Stimulated activated naive CD8-positive, alpha-beta T cell treated with anti-CD3 and anti-CD28 coated beads, Interleukin-15, Interleukin-2, amounts not matched to agents 100 ng/mL and 50 ng/mL, for 24 hours (primary cell): Measurements from ENCODE around the gene AP5Z1.
"Not testable (repeated sequence)": the region's sequence is repeated elsewhere in the genome, so short reads cannot be mapped to it uniquely, and the experiment has no call there.

ENCODE experiments used
- H3K27ac Mint-ChIP-seq: one replicate; pipeline ENCODE4 v1.8.0; 2021; ENCODE audit warnings: mild to moderate bottlenecking, mixed read lengths
- H3K27me3 Mint-ChIP-seq: one replicate; pipeline ENCODE4 v1.8.0; 2021; ENCODE audit warnings: mixed read lengths
- H3K36me3 Mint-ChIP-seq: one replicate; pipeline ENCODE4 v1.8.0; 2021; ENCODE audit warnings: low read depth, mixed read lengths
- H3K4me1 Mint-ChIP-seq: one replicate; pipeline ENCODE4 v1.8.0; 2021; ENCODE audit warnings: low read depth, mixed read lengths
- H3K4me3 Mint-ChIP-seq: one replicate; pipeline ENCODE4 v1.8.0; 2021; ENCODE audit warnings: mild to moderate bottlenecking, mixed read lengths
- H3K9me3 Mint-ChIP-seq: one replicate; pipeline ENCODE4 v1.8.0; 2021; ENCODE audit warnings: mixed read lengths

AP5Z1 gene

DNA sequence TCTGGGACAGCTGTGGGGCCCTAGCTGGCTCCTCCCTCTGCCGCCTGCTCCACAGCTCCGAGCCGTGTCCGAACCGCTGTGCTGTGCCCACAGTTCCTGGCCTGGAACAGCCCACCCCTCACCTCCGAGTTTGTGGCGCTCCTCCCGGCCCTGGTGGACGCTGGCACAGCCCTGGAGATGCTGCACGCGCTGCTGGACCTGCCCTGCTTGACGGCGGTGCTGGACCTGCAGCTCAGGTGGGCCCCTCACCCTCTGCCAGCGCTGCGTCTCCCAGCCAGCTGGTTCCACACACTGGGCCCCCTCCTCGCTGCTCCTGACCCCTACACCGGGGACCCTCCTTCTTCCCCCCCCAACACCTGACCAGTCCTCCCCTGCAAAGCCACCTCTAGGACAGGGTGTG is 12.1 kb downstream of the AP5Z1 start:
- Mint-ChIP-seq H3K36me3 (peaks cover 5% of the 10 kb centered on the region), H3K9me3 (no peaks in the 10 kb centered on the region), H3K27ac (no peak overlapping the region), H3K4me1 (peaks cover 4% of the 10 kb centered on the region), H3K27me3 (no peaks in the 10 kb centered on the region), H3K4me3 (no peak overlapping the region)

DNA sequence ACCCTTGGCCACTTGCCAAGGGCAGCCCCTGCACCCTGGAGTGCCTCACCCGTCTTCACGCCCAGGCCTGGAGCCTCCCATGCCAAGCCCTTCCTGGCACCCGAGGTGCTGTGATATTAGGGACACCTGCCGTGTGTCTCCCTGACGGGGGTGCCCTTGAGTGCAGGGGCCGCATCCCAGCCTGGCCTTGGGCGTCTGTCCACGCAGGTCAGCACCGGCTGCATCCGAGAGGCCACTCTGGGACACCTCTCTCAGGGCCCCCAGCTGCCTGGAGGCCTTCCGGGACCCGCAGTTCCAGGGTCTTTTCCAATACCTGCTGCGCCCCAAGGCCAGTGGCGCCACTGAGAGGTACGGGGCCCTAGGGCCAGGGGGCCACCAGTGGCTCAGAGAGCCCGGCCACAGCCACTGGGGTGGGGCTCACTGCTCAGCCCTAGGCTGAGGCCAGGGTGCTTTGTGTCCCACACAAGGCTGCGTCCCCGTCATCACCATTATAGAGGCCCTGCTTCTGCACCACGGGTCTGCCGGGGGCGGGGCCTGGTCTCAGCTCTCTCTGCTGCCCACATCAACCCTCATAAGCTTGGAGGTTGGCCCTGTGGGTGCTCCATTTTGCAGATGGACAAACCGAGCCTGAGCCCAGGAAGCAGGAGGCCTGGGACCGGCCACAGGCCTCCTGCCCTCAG is 12.7 kb downstream of the AP5Z1 start:
- Mint-ChIP-seq H3K4me1 (peaks cover 4% of the 10 kb centered on the region), H3K27ac (no peak overlapping the region), H3K9me3 (no peaks in the 10 kb centered on the region), H3K27me3 (no peaks in the 10 kb centered on the region), H3K36me3 (peaks cover 5% of the 10 kb centered on the region), H3K4me3 (no peak overlapping the region)

- Mint-ChIP-seq H3K4me1 (peaks cover 4% of the 10 kb centered on the region), H3K27ac (no peak overlapping the region), H3K27me3 (no peaks in the 10 kb centered on the region), H3K9me3 (no peaks in the 10 kb centered on the region), H3K36me3 (peaks cover 5% of the 10 kb centered on the region), H3K4me3 (no peak overlapping the region)
Measured at GRCh38 chr7:4788627-4789189, 13.3 kb downstream of the AP5Z1 start.

DNA sequence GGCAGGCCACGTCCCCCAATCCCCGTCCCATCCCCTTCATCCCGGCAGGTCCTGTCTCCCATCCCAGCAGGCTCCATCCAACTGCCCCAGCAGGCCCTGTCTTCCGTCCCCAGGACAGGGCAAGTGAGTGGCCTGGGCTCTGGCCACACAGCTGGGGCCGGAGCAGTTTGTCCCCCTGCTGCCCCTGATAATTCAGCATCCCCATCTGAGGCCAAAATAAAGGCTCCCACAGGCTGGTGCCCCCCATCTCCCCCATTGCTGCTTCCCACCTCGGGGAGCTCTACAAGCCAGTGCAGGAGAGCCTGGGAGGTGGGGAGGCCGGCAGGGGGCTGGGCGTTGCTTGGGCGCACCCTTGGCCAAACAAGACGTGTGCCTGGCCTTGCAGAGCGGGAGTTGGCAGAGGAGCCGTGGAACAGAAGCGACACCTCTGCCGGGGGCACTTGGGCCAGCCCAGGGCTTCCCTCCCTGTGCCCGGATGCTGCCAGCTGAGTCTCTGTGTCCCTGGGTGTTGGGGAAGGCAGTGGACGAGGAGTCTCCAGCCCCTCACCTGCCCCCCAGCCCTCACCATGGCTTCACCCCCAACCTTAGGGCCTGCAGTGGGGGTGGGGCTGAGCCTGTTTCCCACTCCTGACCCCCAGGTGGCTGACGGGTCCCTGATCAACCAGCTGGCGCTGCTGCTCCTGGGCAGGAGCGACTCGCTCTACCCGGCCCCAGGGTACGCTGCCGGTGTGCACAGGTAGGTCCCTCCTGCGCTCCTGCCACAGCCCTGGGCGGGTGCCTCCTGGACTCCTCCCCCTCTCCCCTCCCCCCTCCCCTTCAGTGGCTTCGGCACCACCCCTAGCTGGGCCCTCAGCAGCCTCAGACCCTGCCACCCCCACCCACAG is 14.0 kb downstream of the AP5Z1 start:
- Mint-ChIP-seq H3K27me3 (no peaks in the 10 kb centered on the region), H3K4me1 (peaks cover 4% of the 10 kb centered on the region), H3K9me3 (no peaks in the 10 kb centered on the region), H3K27ac (no peak overlapping the region), H3K4me3 (no peak overlapping the region), H3K36me3 (peaks cover 5% of the 10 kb centered on the region)

DNA sequence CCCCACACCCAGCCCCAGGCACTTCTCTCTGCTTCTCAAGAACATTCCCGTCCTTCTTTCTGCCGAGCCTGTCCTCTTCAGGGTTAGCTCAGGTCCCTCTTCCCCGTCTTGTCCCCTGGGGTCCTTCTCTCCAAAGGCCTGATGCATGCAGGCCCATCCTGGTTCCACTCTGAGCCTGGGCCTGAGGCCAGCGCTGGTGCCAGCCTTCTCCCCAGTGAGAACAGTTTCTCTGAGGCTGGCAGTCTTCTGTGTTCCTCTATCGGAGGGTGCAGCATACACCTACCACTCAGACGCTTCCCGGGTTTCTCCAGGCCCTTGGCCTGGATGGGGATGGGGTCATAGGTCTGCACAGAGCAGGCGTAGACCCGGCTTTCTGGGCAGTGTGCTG is 14.6 kb downstream of the AP5Z1 start:
- H3K27ac Mint-ChIP-seq, result no peak overlapping the region
- H3K4me1 Mint-ChIP-seq, result peaks cover 4% of the 10 kb centered on the region
- H3K36me3 Mint-ChIP-seq, result peaks cover 5% of the 10 kb centered on the region
- no peaks in the 10 kb centered on the region for H3K27me3 Mint-ChIP-seq
- no peaks in the 10 kb centered on the region for H3K9me3 Mint-ChIP-seq
- H3K4me3 Mint-ChIP-seq, result no peak overlapping the region

DNA sequence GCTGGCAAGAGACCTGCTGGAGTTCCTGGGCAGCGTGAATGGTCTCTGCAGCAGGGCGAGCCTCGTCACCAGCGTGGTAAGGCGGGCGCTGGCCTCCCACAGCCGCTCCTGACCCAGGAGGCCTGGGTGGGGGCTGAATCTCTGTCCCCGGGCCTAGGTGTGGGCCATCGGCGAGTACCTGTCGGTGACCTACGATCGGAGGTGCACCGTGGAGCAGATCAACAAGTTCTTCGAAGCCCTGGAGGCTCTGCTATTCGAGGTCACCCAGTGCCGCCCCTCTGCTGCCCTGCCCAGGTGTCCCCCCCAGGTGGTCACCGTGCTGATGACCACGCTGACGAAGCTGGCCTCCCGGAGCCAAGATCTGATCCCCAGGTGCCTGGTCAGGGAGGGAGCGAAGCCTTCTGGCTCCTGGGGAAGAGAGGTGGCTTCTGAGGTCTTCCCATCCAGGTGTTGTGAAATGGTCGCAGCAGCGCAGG is 15.1 kb downstream of the AP5Z1 start:
- Mint-ChIP-seq H3K4me3 (no peak overlapping the region), H3K36me3 (peaks cover 5% of the 10 kb centered on the region), H3K27me3 (no peaks in the 10 kb centered on the region), H3K4me1 (peaks cover 4% of the 10 kb centered on the region), H3K9me3 (no peaks in the 10 kb centered on the region), H3K27ac (no peak overlapping the region)

DNA sequence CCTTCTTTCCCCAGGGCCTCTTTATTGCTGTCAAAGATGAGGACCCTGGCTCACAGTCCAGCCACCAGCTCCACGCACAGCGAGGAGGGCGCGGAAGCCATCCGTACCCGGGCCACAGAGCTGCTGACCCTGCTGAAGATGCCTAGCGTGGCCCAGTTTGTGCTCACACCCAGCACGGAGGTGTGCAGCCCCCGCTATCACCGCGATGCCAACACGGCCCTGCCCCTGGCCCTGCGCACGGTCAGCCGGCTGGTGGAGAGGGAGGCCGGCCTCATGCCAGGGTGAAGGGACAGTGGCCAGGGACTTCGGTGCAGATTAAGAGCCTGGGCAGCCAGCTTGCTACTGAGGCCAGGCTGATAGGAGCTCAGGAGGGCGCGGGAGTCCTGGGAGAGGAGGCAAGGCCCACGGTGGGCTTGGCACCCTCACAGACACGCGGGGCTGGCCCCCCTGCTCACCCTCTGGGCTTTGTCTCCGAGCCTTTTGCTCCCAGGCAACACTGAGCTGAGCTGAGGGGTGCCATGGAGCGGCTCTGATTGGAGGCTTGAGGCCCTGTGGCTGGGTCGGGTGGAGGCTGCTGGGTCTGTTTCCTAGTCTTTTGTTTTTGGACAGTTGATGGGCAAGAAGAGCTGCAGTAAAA is 15.8 kb downstream of the AP5Z1 start:
- Mint-ChIP-seq H3K36me3 (peaks cover 5% of the 10 kb centered on the region), H3K4me3 (no peak overlapping the region), H3K9me3 (no peaks in the 10 kb centered on the region), H3K27me3 (no peaks in the 10 kb centered on the region), H3K4me1 (peaks cover 4% of the 10 kb centered on the region), H3K27ac (no peak overlapping the region)

DNA sequence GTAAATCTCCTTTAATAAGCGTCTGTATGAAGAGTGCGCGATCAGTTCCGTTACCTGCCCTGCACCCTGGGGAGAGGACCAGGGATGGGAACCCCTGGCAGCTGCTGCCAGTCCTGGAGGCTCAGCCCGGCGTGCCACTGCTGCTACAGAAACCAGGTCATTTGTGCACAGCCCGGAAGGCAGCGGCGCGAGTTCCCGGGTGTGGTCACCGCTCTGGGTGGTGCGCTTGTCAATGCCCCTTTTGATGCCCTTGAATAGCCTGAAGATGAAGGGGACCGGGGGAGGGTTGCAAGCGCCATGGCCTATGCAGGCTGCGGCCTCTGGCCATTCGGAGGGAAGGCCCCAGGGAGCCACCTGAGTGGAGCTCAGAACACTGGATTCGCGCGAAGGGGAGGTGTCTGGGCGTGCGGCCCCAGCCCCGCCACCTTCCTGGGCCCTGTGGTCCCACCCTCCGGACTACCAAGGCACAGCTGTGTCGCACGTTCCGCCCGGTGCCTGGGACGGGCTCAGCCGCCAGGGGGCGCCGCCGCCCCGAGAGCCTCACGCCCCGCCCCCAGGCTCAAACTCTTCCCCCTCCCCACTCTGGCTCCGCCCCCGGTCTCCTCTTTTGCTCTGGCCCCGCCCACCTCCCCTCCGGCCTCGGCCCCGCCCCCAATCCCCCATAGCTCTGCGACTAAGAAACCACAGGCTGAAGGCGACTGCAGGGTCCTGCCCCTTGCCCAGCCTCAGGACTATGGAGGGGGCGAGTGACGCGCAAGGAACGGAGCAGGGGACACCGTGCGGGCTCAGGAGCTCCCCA is 16.5 kb downstream of the AP5Z1 start:
- H3K36me3 Mint-ChIP-seq, result peaks cover 5% of the 10 kb centered on the region

DNA sequence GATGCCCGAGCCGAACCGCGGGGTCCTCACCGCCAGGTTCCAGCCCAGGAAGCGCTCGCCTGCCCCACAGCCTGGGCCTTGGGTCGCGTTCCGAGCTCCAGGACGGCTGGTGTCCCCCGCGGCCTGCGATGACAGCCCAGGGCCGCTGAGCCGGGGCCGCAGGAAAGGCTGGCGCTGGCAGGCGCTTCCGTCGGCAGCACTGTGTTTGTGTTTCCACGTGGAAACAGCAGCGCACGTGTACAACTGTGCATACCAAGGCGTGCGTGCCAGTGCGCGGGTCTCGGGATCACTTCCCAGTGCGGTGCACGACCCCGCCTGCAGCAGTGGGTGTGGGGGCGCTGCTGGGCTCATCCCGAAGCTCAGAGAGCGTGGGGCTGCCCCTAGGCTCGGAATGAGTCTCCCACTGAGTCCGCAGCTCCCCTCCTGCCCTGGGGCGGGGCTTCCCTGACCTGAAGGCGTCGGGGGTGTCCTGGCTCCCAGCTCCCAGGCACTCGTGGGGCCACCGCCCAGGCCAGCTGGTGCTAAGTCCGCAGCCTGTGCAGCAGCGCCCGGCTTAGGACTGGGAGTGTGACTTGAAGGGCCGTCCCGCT is 17.2 kb downstream of the AP5Z1 start:
- no peaks in the 10 kb centered on the region for H3K9me3 Mint-ChIP-seq
- peaks cover 4% of the 10 kb centered on the region for H3K4me1 Mint-ChIP-seq
- no peaks in the 10 kb centered on the region for H3K27me3 Mint-ChIP-seq
- H3K27ac Mint-ChIP-seq, result no peak overlapping the region
- no peak overlapping the region for H3K4me3 Mint-ChIP-seq
- peaks cover 5% of the 10 kb centered on the region for H3K36me3 Mint-ChIP-seq

More for the DNA sequence above, 16.5 kb downstream of the AP5Z1 start:
- Mint-ChIP-seq H3K4me3 (no peak overlapping the region), H3K27me3 (no peaks in the 10 kb centered on the region), H3K27ac (no peak overlapping the region), H3K4me1 (peaks cover 4% of the 10 kb centered on the region), H3K9me3 (no peaks in the 10 kb centered on the region)

DNA sequence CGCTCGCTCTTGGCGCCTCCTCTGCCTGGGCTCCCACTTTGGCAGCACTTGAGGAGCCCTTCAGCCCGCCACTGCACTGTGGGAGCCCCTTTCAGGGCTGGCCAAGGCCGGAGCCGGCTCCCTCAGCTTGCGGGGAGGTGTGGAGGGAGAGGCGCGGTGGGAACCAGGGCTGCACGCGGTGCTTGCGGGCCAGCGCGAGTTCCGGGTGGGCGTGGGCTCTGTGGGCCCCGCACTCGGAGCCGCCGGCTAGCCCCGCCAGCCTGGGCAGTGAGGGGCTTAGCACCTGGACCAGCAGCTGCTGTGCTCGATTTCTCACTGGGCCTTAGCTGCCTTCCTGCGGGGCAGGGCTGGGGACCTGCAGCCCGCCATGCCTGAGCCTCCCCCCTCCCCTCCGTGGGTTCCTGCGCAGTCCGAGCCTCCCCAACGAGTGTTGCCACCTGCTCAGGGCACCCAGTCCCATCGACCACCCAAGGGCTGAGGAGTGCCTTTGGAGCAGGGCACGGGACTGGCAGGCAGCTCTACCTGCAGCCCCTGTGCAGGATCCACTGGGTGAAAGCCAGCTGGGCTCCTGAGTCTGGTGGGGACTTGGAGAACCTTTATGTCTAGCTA is 18.1 kb downstream of the AP5Z1 start:
- H3K36me3 Mint-ChIP-seq, H3K27me3 Mint-ChIP-seq, H3K27ac Mint-ChIP-seq, H3K9me3 Mint-ChIP-seq, H3K4me1 Mint-ChIP-seq, H3K4me3 Mint-ChIP-seq: not testable (repeated sequence)

- not testable (repeated sequence) for H3K9me3 Mint-ChIP-seq, H3K27me3 Mint-ChIP-seq, H3K36me3 Mint-ChIP-seq, H3K4me1 Mint-ChIP-seq, H3K4me3 Mint-ChIP-seq, H3K27ac Mint-ChIP-seq
Measured at GRCh38 chr7:4794171-4794570, 18.7 kb downstream of the AP5Z1 start.

- peaks cover 4% of the 10 kb centered on the region for H3K4me1 Mint-ChIP-seq
- no peak overlapping the region for H3K4me3 Mint-ChIP-seq
- no peaks in the 10 kb centered on the region for H3K27me3 Mint-ChIP-seq
- H3K9me3 Mint-ChIP-seq, result no peaks in the 10 kb centered on the region
- H3K36me3 Mint-ChIP-seq, result peaks cover 5% of the 10 kb centered on the region
- no peak overlapping the region for H3K27ac Mint-ChIP-seq
Measured at GRCh38 chr7:4794591-4795350, 19.3 kb downstream of the AP5Z1 start.

DNA sequence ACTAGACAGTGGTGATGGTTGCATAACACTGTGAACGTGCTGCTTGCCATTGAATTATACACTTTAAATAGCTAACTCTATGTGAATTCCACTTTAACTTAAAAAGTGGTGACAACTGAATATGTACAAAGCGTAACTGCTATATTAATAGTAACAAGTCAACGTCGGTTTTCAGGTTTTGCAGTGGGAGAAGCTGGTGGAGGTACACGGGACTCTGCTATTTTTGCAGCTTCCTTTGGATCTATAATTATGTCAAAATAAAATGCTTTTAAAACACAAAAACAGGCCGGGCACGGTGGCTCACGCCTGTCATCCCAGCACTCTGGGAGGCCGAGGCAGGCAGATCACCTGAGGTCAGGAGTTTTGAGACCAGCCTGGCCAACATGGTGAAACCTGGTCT is 21.0 kb downstream of the AP5Z1 start:
- no peak overlapping the region for H3K4me3 Mint-ChIP-seq
- H3K36me3 Mint-ChIP-seq, result peaks cover 3% of the 10 kb centered on the region
- H3K27ac Mint-ChIP-seq, result no peak overlapping the region
- no peaks in the 10 kb centered on the region for H3K9me3 Mint-ChIP-seq
- peaks cover 3% of the 10 kb centered on the region for H3K4me1 Mint-ChIP-seq
- no peaks in the 10 kb centered on the region for H3K27me3 Mint-ChIP-seq
